ENCODE results near the gene ARHGEF12.

ARHGEF12 gene

DNA sequence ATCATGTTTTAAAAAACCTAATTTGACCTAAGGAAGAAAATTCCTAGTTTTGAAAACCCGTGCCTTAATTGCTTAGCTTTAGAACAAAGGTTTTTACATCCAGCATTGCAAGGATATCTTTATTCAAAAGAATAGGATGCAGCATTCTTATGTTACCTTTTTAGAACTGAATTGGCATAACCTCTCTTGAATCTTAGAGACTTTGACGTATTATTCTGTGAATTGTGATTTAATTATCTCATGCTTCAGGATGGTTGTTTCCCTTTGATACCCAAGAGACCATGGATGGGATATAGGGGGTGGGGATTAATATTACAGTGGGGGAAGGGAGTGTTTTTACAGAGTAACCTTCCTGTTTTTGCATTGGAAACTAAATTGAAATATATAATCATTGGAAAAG, 49.4 kb downstream of the ARHGEF12 start:
- DNase-seq (ENCODE audit: low read depth) = no peak

DNA sequence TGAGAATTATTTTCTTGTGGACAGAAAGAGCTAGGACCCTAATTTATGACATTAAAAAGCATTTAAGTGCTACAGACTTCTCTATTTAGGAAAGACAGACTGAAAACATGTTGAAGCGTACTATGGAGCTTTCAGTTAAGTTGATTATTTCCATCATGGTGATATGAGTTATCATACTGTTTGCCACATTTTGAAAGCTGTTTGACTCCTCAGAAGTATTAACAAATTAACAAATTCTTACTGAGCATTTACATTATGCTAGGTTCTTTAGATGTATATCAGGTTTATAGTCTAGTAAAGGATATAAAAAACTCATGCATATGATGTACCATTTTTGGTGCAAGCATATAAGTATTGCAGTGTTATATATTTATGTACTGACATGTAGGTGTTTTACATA, 50.1 kb downstream of the ARHGEF12 start:
- no peak for DNase-seq (ENCODE audit: low read depth)

DNA sequence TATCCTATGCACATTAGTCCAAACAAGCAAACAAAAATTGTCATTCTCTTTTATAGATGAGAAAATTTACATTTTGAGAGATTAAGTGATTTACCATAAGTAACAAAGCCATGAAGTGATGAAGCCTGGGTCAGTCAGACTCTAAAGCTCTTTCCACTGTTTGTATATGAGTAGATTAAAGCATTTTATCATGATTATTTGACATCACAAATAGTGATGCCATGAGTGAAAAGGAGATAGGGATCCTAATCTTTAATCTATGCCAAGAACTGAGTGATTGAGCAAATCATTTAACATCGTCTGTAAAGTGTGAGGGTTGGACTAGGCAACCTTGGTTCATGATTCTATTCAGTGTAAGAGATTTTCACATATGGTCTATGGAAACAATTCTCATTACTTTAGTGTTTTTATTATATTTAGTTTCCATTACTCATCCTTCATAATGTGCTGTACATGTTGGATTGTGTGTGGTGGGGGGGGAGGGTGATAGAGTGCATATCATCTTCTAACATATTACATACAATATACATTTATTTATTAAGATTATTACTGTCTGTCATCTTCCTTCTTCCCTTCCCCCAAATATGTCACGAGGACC, 50.7 kb downstream of the ARHGEF12 start:
- no peak for DNase-seq (ENCODE audit: low read depth)

- no peak for DNase-seq (ENCODE audit: low read depth)
Observed at GRCh38 chr11:120388261-120388660, 52.0 kb downstream of the ARHGEF12 start.

GRCh38 chr11:120389693-120390584, 53.7 kb downstream of the ARHGEF12 start:
- DNase-seq (ENCODE audit: low read depth) = no peak

- no peak for DNase-seq (ENCODE audit: low read depth)
Observed at GRCh38 chr11:120390585-120390922, 54.3 kb downstream of the ARHGEF12 start.

DNA sequence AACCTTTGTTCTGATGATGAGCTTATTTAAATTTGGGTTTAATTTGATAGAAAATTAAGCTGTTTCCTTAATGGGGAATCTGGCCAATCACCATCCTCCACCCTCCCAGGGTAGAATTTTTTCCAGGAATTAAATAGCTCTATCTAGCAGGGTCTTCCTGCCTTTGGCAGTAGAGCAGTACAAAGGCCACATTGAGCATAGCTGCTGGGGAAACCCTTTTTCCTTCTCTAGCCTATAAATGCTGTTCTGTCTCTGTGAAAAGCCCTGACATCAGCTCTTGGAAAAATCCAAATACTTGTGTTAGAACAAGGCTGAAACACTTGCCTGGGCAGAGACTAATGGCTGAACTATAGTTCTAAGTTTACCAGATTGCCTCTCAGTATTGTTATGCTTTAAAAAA, 55.1 kb downstream of the ARHGEF12 start:
- DNase-seq (ENCODE audit: low read depth) = no peak

DNA sequence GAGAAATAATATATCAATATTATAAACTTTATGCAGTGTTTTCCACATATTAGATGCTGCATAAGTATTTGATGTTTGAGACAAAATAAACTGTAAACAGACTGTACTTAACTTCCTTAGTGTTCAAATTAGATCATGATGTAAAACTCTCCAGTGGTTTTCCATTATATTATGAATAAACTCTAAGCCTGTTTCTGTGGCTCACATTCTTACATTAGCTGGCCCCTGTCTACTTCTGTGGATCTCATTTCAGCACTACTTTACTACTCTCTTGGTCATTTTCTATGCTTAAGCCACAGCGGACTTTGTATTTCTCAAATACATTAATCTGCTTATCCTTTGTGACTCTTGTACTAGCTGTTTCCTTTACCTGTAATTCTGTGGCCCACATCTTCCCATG, 55.6 kb downstream of the ARHGEF12 start:
- no peak for DNase-seq (ENCODE audit: low read depth)

- DNase-seq (ENCODE audit: low read depth) = no peak
Observed at GRCh38 chr11:120392314-120392713, 56.1 kb downstream of the ARHGEF12 start.

- no peak for DNase-seq (ENCODE audit: low read depth)
Observed at GRCh38 chr11:120392793-120393192, 56.6 kb downstream of the ARHGEF12 start.

DNA sequence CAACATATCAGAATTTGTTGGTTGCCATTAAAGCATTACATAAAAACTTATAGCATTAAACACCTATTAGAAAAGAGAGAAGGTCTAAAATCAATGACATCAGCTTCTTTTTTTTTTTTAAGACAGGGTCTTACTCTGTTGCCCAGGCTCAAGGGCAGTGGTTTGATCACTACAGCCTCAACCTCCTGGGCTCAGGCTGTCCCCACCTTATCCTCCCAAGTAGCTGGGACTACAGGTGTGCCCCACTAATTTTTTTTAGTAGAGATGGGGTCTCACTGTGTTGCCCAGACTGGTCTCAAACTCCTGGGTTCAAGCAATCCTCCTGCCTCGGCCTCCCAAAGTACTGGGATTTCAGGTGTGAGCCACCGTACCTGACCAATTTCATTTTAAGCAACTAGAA, 57.9 kb downstream of the ARHGEF12 start:
- no peak for DNase-seq (ENCODE audit: low read depth)

DNA sequence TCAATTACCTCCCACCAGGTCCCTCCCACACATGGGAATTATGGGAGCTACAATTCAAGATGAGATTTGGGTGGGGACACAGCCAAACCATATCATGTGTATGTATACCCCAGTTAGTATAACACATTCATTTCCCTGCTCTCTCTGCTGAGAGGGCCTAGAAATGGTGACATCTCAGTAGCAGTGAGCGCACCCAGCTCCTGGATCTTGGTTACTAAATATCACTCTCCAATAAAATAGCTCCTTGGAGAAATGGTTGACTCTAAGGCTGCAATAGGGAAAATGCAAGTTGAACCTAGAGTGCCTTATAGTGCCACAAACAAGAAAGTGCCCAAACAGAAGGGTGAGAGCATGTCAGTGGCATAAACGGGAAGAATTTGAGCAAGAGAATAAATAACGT, 59.6 kb downstream of the ARHGEF12 start:
- DNase-seq (ENCODE audit: low read depth) = no peak

DNA sequence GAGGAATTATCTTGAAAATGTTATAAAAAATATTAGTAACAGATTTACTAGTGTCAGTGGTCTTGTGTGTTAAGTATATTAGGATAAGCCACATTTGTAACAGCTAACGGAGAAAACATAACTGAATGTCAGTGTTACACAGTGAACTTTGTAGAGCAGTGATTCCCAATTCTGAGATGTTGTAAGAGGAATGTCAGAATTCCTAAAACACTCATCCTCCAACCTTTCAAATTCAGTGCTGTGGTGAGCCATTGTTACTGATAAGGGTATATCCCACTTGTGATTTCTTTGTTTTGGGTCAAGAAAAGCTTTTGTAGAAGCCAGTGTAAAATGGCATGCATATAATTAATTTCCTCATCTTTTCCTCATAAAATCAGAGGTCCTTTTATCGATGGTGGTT, 61.9 kb downstream of the ARHGEF12 start:
- no peak for DNase-seq (ENCODE audit: low read depth)

- no peak for DNase-seq (ENCODE audit: low read depth)
Observed at GRCh38 chr11:120399307-120399706, 63.1 kb downstream of the ARHGEF12 start.

DNA sequence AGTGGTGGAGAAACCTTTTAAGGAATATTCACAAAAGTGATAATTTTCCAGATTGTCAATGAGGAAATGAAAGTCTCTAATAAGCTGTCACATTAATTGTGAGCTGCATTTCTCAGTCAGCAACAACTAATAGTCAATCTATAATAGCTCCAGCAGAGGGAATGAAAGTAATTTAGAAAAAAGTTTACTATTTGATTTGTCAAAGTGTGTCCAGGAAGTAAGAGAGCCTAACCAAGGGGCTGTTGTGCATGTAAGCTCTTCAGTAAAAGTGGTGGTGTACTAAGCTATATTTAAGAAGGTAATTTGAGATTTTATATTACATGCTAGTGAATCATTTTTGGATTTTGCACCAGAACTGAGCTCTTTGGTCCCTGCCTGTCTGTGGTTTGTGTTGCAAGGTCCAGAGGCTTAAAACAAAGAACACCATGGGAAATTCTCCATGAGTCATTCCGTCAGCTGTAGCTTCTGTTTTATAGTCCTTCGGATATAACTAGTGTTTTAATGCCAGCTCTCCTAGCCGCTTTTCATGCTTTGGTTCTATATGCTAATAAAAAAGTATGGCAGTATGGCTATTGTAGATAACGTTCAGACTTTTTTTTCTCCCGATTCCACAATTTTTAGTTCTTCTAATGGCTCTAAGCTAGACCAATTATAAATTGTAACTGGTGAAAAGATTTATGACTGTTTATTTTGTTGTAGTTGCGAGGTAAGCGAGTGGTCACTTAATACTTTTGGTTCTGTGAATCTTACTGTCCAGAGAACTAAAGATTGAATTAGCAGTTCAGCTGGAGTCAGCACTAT, 64.6 kb downstream of the ARHGEF12 start:
- DNase-seq (ENCODE audit: low read depth) = no peak

DNA sequence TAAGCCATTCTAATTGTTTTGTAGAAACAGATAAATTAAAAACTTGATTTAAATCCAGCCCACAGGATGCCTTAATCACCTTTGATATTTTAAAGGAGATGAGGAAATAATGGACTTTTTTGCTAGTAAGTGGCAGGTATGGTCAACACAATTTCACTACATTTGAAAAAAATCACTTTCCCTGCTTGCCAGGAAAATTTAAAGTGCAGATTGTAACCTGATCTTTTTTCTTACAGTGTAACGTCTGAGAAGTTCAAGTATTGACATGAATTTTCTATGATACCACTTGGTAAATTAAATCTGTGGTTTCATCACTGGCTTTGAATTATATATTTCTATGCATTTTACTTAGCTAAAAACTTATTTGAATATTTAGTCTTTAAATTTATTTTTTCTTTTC, 65.3 kb downstream of the ARHGEF12 start:
- DNase-seq (ENCODE audit: low read depth) = no peak

- DNase-seq (ENCODE audit: low read depth) = no peak
Observed at GRCh38 chr11:120403966-120404365, 67.8 kb downstream of the ARHGEF12 start.

DNA sequence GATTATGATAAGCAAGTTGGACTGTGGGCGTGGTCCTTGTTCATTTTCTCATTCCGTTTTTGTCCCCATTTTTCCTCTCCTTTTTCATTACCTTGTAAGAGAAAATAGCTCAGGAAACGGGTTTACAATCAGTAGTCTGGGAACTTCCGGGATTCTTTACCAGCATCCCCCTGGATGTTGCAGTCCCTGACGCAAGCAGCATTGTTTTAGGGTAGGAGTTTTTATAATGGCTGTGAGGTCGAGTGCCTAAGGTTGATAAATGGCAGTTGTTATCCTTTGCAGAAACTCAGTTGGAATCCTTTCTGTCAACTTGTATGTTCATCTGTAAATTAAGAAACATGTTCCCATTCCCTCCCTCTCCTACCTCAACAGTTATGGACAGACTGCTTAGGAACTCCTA, 68.3 kb downstream of the ARHGEF12 start:
- DNase-seq (ENCODE audit: low read depth) = no peak

GRCh38 chr11:120409655-120410054, 73.4 kb downstream of the ARHGEF12 start:
- no peak for DNase-seq (ENCODE audit: low read depth)

GRCh38 chr11:120410622-120411380, 74.6 kb downstream of the ARHGEF12 start:
- DNase-seq (ENCODE audit: low read depth) = no peak

- DNase-seq (ENCODE audit: low read depth) = no peak
Observed at GRCh38 chr11:120413480-120413879, 77.3 kb downstream of the ARHGEF12 start.

DNA sequence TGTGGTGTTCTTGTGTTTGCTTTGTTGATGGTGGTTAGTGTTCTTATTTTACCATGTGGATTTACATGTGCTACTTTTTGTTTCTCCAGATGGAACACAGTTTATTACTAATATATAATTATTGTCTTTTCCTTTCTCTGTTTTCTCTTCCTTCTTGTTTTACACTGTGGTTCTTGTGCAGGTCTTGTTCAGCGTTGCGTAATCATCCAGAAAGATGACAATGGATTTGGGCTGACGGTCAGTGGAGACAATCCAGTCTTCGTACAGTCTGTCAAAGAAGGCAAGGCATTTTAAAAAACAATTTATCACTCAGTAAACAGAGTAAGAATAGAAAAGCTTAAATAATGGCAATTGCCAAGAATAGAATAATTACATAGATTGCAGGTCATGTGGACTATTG, 84.4 kb downstream of the ARHGEF12 start:
- no peak for DNase-seq (ENCODE audit: low read depth)
